ENCODE measurements around the gene GALNT3. TPM values are rescaled to one million over a fixed set of nuclear protein-coding genes. Genes with fewer than 3 reads are reported as not detected.

Gene GALNT3
- total RNA-seq, 1 donor from 2014 or later = 1.1 TPM

- no peak for ATAC-seq
These were observed 47.5 kb downstream of the GALNT3 start for GRCh38 chr2:165746501-165746900.

GRCh38 chr2:165745916-165746315 is 48.1 kb downstream of the GALNT3 start:
- ATAC-seq (no peak), DNase-seq (ENCODE audit: low spot score) (no peak)

More at GRCh38 chr2:165746501-165746900, 47.5 kb downstream of the GALNT3 start:
- DNase-seq (ENCODE audit: low spot score) = no peak

GRCh38 chr2:165743442-165743841 is 50.6 kb downstream of the GALNT3 start:
- ATAC-seq = no peak
- DNase-seq (ENCODE audit: low spot score) = no peak

- ATAC-seq (no peak), DNase-seq (ENCODE audit: low spot score) (no peak)
These were observed 68.6 kb downstream of the GALNT3 start for GRCh38 chr2:165725421-165725820.

GRCh38 chr2:165720511-165720910 is 73.5 kb downstream of the GALNT3 start:
- ATAC-seq (no peak), DNase-seq (ENCODE audit: low spot score) (no peak)

- ATAC-seq = no peak
These were observed 75.3 kb downstream of the GALNT3 start for GRCh38 chr2:165718610-165719210.

GRCh38 chr2:165716091-165716490 is 78.0 kb downstream of the GALNT3 start:
- no peak for DNase-seq (ENCODE audit: low spot score)
- ATAC-seq = no peak

More at GRCh38 chr2:165718610-165719210, 75.3 kb downstream of the GALNT3 start:
- DNase-seq (ENCODE audit: low spot score) = no peak

- DNase-seq (ENCODE audit: low spot score) (no peak), ATAC-seq (no peak)
These were observed 87.0 kb downstream of the GALNT3 start for GRCh38 chr2:165706960-165707487.

- no peak for ATAC-seq
These were observed 92.9 kb downstream of the GALNT3 start for GRCh38 chr2:165701147-165701546.

GRCh38 chr2:165700531-165700930 is 93.5 kb downstream of the GALNT3 start:
- DNase-seq (ENCODE audit: low spot score) = no peak
- ATAC-seq = no peak

More at GRCh38 chr2:165701147-165701546, 92.9 kb downstream of the GALNT3 start:
- DNase-seq (ENCODE audit: low spot score) = no peak

- DNase-seq (ENCODE audit: low spot score) = no peak
- ATAC-seq = no peak
These were observed 94.1 kb downstream of the GALNT3 start for GRCh38 chr2:165699946-165700345.

GRCh38 chr2:165698444-165698884 is 95.6 kb downstream of the GALNT3 start:
- DNase-seq (ENCODE audit: low spot score) (no peak), ATAC-seq (peak; percentile 93)

GRCh38 chr2:165697748-165698443 is 96.2 kb downstream of the GALNT3 start:
- no peak for ATAC-seq
- no peak for DNase-seq (ENCODE audit: low spot score)

Other genes with a start within 250 kb of the GALNT3 start
- 6.2 TPM for gene TTC21B, start 159.5 kb upstream of the GALNT3 start, total RNA-seq